GM18519 (cell line): ENCODE results near the gene MB21D2.
"Not testable (repeated sequence)": the region's sequence is repeated elsewhere in the genome, so short reads cannot be mapped to it uniquely, and the experiment has no call there.

Experiments used
- ATAC-seq: cut with Tn5 transposase; IDR thresholded peaks from one replicate; pipeline ENCODE4 v1.9.1; 2021; ENCODE audit warnings: mild to moderate bottlenecking, moderate library complexity; ENCODE audit not compliant: unreplicated experiment, low FRiP score

Gene MB21D2, protein sequence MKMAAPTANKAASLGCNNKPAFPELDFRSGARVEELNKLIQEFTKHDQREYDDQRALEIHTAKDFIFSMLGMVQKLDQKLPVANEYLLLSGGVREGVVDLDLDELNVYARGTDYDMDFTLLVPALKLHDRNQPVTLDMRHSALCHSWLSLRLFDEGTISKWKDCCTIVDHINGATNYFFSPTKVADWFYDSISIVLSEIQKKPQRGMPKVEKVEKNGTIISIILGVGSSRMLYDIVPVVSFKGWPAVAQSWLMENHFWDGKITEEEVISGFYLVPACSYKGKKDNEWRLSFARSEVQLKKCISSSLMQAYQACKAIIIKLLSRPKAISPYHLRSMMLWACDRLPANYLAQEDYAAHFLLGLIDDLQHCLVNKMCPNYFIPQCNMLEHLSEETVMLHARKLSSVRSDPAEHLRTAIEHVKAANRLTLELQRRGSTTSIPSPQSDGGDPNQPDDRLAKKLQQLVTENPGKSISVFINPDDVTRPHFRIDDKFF

DNA sequence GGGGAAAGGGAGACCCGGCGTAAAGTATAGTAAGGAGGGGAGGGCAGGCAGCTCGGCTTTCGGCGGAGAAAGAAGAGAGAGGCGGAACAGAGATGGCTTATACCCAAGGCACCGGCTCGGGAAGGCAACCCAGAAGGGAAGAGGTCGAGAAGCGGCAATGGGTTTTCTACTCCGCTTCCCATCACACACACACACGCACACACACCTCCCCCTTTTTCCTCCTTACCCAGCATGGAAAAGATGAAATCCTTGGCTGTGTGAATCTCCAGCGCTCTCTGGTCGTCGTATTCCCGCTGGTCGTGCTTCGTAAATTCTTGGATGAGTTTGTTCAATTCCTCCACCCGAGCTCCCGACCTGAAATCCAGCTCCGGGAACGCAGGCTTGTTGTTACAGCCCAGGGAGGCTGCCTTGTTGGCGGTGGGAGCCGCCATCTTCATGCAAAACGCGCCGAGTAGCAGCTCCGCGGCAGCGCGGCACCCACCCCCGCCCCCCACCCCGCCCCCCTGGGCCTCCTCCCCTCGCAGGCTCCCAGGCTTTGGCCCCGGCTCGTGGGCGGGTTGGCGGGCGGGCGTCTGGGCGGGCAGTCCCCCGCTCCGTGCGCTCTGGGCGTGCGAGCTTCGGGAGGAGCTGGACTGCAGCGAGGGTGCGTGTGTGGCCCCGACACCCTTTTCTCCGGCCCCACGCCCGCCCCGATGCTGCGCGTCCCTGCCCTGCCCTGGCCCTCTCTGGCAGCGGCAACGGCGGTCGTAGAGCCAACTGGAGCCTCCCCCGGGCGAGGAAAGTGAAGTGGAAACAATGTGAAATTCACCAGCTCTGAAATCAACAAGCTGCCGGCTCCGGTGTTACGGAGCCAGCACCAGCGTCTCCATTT is at the start of gene MB21D2:
MB21D2 (minus strand) TSS at position 453 of the 871 bp plus-strand sequence; CDS start at position 437, 16 bp downstream.
- ATAC-seq: no peak

DNA sequence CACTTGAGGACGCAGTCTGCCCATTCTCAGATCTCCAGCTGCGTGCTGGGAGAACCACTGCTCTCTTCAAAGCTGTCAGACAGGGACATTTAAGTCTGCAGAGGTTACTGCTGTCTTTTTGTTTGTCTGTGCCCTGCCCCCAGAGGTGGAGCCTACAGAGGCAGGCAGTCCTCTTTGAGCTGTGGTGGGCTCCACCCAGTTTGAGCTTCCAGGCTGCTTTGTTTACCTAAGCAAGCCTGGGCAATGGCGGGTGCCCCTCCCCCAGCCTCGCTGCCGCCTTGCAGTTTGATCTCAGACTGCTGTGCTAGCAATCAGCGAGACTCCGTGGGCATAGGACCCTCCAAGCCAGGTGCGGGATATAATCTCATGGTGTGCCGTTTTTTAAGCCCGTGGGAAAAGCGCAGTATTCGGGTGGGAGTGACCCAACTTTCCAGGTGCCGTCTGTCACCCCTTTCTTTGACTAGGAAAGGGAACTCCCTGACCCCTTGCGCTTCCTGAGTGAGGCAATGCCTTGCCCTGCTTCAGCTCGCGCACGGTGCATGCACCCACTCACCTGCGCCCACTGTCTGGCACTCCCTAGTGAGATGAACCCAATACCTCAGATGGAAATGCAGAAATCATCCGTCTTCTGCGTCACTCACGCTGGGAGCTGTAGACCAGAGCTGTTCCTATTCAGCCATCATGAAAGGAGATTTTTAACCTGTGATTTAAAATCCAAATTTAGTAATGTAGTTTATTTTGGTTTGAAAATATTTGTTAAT is 47.5 kb upstream of the MB21D2 start:
- ATAC-seq: not testable (repeated sequence)

DNA sequence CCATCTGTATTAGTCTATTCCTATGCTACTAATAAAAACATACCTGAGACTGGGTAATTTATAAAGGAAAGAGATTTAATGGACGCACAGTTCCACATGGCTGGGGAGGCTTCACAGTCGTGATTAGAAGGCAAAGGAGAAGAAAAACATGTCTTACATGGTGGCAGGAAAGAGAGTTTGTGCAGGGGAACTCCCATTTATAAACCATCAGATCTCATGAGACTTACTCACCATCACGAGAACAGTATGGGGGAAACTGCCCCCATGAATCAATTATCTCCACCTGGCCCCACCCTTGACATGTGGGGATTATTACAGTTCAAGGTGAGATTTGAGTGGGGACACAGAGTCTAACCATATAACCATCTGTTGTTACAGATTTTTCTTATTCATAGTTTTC is 42.1 kb upstream of the MB21D2 start:
- ATAC-seq: no peak

DNA sequence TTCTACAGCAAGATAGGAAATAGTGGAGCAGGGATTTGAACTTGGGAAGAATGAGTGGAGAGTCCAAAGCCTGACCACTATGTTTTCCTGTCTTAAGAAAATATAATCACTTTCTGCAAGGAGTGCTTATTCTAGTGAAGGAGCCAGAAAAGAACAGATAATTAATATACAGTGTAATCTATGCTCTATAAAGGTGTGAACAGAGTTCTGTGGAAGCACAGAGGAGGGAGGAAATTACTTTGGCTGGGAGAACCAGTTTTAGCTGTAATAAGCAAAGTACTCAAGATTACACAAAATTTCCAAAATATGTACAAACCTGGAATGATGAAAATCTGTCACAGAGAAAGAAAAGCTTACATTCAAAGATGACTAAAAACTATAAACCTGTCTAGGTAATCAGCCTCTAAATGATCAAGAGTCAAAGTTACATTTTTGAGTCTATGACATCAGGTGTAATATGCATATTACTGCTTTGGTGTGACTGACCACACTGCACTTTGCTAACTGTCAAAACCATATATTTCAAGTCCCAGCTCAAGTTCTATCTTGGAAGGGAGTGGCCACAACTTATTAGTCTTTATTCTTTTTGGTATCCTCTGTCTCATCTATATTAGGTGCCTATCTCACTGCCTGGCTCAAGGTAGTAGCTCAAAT is 40.7 kb upstream of the MB21D2 start:
- no peak for ATAC-seq

DNA sequence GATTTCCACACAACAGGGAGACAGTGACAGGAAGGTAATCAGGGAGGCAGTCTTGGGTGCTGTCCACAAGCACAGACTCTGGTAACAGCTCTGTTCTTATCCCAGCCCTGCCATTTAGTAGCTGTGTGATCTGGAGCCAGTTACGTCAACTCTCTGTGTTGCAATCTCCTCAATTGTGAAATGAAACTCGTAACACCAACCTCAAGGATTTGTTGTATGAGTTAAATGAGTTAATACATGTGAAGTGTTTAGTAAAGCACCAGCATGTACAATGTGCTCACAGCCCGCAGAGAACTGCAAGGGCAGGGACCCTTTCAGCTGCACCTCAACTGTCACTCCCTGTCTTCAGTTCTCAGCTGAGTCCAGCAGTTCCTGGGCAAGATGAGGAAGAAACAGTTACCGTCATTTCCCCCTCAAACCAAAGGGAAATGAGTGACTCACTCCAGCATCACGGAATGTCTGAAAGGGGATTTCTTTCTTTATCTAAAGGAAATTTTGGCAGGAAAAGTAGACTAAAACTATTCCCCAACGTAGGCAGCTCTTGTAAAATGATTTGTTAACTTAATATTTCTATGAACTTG is 39.9 kb upstream of the MB21D2 start:
- no peak for ATAC-seq

DNA sequence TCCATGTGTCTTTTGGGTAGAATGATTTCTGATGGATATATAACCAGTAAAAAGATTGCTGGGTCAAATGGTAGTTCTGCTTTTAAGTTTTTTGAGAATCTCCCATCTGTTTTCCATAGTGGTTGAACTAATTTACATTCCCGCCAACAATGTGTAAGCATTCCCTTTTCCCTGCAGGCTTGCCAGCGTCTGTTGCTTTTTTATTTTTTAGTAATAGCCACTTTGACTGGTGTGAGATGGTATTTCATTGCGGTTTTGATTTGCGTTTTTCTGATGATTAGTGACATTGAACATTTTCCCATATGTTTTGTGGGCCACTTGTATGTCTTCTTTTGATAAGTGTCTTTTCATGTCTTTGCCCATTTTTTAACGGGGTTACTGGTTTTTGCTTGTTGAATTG is 36.3 kb upstream of the MB21D2 start:
- no peak for ATAC-seq

DNA sequence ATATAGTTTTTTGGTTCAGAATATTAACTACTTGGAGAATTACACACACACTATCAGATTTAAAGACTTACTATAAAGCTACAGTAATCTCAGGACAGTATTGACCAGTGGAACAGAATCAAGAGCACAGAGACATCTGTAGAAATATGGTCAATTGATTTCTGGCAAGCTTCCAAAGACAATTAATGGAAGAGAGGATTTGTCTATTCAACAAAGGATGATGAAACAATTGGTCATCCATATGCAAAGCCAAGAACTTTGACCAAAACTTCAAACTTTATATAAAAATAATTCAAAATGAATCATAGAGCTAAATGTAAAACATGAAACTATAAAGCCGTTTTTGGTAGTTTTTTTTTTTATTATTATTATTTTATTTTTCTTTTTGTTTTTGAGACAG is 29.8 kb upstream of the MB21D2 start:
- ATAC-seq: no peak

DNA sequence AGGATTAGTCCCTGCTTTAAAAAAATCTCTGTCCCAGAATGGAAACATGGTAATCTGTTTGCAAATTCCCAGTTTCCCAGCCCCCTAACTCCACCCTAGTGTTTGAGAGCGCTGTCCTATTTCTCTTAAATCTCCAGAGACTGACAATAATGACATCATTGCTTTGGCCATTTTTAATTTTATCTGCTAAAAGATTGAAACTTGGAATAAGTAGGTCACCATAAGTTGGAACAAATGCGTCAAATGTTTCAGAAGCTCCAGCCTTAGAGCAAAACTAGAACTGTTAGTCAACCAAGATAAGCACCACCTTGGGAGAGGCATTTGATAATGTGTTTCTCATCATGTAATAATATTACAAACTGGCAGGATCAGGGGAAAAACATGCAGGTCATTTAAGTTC is 25.7 kb upstream of the MB21D2 start:
- no peak for ATAC-seq

DNA sequence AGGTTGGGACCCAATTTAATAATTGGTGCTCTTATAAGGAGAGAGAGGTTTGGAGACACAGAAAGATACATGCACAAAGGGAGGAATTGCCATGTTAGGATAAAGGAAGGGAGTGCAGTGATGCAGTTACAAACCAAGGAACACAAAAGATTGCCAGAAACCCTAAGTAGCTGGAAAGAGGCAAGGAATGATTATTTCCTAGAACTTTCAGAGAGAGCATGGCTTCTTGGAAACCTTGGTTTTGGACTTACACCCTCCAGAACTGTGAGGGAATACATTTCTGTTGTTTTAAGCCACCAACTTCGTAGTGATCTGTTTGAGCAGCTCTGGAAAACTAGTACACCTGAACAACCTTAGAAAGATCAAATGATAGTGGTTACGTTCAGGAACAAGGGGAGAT is 25.0 kb upstream of the MB21D2 start:
- ATAC-seq: no peak

DNA sequence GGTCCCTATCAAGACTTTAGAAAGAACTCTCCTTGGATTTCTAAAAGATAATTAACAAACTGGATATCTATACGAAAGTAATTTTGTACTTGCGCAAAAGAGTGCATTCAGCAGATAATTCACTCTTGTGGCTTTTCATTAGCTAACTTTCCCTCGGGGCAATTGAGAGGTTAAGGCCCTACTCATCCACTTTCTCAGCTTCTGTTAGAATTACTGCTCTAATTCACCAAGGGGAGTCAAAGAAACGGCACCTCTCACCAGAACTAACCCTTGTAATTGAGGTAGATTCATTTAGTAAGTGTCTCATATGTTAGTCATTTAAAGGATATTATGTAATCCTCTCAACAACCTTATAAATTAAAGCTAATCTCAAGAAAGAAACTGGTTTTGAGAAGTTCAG is 22.5 kb upstream of the MB21D2 start:
- ATAC-seq: no peak

DNA sequence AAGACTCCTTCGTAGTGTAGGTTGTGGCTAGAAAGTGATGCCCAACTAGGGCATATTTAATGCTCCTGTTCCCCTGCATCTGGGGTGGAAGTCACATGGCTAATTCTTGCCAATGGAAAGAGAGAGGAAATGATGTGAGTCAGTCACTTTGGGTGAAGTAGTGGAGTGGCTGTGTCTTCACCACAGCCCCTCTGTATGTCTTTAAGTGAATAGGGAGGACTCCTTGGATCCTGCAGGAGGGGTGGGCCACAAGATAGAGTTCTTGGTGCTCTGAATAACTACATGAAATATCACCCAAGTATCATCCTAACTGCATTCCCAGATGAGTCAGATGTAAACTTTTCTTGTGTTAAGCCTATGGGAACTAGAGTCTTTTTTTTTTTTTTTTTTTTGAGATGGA is 17.8 kb upstream of the MB21D2 start:
- no peak for ATAC-seq

DNA sequence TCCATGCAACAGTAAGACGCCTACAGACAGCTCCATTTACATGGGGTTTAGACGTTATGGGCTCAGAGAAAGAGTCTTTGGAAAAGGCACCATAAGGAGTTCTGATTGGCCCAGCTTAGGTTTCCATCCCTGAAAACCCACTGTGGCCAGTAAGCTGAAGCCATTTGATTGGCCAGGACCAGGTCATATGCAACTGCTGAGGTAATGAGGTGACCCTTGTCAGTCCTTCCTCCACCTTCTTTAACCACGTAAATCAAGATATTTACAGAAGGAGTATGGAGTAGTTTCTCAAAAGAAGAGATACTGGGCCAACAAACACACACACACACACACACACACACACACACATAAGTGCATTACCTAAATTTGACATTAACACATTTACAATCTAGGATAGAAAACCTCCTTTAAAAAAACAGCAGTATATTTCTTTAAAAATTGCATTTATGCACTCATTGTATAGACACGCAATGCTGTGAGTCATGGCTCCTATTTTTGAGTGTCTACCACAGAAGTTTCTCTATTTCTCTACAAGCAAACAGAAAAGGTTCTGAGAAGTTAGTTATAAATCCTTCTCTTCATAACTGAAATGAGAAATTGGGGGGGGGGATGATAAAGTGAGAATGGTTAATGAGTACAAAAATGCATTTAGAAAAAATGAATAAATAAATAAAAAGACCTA is 16.3 kb upstream of the MB21D2 start:
- ATAC-seq: no peak

DNA sequence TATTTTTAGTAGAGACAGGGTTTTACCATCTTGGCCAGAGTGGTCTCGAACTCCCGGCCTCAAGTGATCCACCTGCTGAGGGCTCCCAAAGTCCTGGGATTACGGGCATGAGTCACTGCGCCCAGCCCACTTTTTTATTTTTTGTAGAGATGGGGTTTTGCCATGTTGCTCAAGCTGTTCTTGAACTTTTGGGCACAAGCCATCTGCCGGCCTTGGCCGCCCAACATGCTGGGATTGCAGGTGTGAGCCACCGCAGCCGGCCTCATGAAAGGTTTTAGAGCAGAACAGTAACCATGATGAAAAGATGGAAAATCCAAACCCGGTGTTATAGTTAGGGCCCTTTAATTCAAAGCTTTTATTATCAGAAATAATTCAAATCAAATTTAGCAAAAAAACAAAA is 15.6 kb upstream of the MB21D2 start:
- ATAC-seq: no peak

DNA sequence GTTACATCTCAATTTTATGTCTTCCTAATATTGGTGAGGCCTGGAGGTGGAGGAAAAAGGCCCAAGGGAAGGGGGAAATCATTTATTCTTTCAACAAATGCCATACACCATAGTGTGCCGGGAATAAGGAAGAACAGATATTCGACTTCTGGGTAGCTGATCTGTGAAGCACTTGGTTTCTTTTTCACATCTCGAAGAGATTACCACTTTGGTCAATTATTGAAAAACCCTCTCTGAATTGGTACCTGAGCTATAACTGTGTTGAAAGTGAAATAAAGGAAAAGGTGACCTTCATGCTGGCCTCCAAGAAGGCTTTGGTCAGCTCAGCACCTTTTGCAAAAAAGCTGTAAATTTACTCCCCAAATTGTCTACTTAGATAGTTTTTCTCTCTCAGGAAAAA is 14.2 kb upstream of the MB21D2 start:
- no peak for ATAC-seq

DNA sequence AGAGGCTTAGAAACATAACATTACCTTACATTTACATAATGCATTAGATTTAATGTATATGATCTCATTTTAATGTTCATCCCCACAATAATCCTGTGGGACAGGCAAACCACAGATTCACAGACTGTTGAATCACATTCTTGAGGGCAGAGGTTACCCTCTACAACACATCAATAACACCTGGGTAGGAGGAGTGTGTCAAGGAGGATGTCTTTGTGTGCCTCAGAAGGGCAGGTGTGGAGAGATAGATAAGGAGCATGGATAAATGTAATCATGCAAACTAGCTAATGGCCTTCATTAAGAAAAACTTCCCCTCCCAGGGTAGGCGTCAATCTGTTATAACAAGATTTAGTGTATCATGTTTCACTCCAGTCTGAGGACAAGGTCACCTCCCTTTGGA is 12.9 kb upstream of the MB21D2 start:
- ATAC-seq: no peak

DNA sequence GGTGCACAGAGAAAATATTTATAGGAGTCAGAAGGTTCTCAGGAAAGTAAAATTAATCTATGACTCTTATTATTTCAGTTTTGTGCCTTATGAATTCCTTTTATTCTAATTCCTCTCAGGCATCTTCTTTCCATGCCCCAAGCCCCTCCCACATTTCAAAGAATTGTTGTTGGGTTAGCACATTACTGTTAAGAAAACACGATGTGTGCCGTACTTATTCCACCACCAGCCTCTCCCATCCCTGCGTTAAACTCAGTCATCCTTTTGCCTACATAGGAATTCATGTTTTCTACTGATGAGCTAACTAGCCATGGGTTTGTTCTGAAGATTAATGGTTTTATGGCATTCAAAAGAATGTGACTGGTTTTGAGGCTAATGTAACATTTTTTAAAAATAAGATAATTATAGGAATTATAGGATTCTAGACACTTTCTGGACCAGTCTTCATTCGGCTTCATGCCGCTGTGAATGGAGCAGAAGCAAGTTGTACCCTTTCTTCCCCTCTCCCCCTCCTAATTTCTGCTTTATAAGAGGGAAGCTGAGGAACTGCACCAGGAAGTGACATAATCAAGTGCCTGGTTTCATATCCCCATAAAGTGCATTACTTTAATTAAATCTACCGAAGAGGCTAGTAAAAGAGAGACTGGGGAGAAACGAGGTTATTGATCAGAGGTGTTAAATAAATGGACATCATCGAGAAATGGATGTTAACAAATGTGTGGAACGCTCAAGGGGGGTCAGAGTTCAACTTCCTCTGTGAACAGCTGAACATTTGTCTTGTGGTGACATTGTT is 12.3 kb upstream of the MB21D2 start:
- ATAC-seq: no peak

DNA sequence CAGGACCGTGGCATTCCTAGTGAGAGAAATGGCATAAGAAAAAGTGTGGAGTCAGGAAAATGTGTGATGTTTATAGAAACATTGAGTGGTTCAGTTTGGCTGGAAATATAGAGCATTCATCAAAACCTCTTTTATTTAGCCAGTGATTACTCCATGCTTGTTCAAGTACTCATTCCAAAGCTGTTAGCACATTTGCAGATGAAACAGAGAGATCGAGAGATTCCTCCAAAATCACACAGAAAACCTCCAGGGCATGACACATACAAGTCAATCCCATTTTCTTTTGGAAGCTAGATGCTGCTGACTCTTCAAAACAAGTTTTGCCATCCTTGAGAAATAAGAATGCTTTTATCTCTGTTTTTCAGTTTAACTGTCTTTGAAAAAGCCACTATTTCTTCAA is 11.5 kb upstream of the MB21D2 start:
- ATAC-seq: no peak

DNA sequence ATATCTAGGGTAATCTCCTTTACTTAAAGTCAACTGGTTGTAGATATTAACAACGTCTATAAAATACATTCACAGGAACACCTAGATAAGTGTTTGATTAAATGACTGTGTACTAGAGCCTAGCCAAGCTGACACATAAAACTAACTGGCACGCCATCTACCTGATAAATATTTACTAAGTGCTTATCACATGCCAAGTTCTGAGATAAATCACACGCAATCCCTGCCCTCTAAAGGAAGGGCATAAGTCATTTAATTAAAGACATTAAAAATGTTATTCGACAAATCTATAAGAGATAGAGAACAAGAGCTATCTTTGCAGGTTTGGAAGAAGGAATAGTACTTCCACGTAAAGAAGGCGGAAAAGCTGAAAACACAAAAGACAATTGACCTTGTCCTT is 11.1 kb upstream of the MB21D2 start:
- ATAC-seq: no peak

DNA sequence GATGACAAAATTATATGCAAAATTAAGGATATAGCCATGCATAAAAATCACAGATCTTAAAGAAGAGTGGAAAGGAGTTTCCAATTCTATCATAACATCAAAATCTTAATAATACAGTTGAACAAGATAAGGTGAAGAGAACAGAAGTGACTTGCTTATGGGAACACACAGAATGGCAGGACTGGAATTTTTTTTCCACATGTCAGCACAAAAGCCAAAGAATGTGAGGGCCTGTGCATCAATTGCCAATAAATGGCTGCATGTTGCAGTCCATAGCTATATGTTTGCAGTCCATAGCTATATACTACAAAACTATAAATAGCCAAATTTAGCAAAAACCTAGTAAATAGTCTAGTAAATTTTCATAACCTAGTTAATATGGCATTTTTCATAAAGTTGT is 10.4 kb upstream of the MB21D2 start:
- no peak for ATAC-seq
